NCI-H82 (cell line): ENCODE results near the gene TMPRSS6.

Experiments used
- DNase-seq: peaks from one replicate; lab custom pipeline; 2025; lab: John Stamatoyannopoulos, UW

Gene TMPRSS6

DNA sequence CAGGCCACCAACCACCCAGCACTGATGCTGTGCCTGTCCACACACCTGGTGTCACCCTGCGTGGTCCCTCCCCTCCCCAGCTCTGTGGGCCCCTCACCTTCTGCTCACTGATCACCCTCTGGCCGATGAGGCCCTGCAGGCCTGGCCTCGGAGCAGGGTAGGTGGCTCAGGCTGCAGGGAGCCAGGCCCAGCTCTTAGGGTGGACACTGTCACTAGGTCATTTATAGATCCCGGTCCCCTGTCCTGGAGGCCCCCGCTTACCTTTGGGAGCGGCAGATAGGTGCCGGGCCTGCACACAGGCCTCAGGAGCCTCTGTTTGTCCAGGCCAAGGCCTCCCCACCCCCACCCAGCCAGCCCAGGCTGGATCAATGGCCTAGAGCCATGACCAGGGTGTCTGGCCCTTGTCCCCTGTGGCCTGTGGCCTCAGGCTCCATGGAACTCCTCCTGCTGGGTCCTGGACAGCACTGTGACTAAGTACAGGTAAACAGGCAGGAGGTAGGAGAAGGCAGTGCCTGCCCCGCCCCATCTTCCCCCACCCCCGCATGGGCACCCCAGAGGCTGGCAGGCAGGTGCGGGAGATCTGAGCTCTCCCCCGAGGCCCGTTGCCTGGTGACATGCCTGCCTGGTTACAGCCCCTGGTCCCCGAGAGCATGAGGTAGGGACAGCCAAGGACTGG is at the start of gene TMPRSS6:
Gene TMPRSS6, minus strand, starts transcription at position 472 of the 676 bp plus-strand sequence. CDS start 6,296 bp downstream, outside the sequence.
- DNase-seq = no peak

DNA sequence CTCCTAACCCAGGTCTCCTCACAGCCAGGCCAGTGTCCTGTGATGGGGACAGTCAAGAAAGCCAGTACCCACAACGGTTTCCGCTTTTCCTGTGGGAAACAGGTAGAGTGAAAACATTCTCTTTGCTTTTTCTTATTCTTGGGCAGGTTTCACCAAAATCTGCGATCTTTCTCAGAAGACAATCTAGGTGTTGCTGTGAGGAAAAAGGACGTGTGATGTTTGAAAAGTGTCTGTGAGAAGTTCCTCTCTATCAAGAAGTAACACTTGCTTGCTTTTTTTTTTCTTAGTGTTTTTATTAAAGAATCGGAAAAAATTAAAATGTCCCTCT is 49.4 kb upstream of the TMPRSS6 start:
- no peak for DNase-seq

DNA sequence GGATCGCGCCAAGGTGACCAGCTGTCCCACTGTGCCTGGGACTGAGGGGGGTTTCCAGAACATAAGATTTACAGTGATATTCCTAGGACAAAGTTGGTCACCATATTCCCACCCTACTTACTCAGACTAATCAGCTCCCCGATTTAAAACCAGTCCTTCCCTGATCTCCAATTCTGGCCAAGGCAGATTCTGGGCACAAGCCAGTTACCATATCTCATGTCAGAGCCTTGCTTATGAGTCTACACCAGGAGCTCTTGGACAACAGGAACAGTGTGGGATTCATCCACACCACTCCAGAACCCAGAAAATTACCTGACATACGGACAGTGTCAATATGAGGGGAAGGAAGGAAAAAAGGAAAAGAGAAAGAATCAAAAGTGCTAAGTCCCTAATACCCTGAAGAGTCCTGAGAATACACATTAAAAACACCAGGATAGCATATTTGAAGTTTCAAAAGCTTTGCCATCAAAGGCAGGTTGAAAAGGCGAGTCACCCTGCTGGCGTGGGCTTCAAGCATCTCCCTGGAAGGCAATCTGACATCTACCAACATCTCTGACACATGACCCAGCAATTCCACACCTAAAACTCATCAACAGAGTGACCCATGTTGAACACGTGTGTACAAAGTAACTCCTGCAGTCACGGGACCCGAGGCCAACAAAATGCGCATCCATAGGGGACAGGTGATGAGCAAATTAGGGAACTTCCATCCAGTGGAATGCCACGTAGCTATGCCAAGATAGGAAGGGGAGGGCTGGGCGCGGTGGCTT is 48.2 kb upstream of the TMPRSS6 start:
- DNase-seq = no peak

DNA sequence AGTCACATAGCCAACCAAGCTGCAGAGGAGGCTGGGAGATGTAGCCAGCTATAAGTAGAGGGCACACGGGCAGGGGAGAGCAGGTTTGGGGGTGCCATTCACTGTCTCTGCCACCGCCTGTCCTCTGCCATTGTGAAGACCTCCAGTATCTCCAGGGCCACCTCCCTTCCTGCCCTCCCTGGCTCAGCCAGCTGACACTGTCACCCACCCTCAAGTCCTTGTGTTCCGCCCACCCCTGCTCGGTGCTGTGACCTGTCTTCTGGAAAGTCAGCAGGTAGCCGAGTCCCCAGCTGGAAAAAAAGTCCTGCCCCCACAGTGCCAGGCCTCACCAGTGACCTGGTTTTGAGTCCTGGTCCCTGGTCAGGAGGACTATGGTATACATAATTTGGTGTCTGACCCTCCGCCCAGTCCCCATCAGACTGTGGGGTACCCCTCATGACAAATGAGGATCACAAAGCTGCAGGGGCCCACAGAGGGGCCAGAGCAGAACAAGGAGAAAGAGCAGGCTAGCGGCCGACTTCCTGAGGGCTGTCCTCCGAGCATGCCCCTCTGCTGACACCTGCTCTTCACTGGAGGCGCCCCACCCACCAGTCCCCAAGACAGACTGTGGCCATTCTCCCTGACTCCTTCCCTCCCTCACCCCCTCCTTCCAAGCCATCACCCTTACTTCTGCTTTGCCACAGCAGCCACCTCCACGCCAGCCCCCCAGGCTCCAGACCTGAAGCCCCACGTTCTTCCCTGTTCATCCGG is 47.3 kb upstream of the TMPRSS6 start:
- DNase-seq = no peak

DNA sequence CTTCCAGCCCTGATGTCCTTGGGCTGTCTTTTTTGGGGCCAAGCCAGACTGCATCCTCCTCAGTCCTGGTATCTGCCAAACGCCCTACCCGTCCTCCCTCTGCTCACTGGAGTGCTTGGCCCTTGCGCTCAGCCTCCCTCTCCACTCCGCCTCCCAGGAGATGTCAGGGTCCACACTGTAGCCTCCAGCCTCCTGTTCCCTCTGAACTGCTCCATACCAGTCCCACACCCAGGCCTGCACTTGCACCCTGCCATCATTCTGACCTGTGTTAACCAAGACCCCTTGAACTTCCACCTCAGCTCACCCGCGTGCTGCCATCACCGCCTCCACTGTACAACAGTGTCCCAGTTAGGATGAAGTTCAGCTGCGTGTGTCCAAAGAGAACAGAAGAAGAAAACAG is 46.5 kb upstream of the TMPRSS6 start:
- DNase-seq = no peak

DNA sequence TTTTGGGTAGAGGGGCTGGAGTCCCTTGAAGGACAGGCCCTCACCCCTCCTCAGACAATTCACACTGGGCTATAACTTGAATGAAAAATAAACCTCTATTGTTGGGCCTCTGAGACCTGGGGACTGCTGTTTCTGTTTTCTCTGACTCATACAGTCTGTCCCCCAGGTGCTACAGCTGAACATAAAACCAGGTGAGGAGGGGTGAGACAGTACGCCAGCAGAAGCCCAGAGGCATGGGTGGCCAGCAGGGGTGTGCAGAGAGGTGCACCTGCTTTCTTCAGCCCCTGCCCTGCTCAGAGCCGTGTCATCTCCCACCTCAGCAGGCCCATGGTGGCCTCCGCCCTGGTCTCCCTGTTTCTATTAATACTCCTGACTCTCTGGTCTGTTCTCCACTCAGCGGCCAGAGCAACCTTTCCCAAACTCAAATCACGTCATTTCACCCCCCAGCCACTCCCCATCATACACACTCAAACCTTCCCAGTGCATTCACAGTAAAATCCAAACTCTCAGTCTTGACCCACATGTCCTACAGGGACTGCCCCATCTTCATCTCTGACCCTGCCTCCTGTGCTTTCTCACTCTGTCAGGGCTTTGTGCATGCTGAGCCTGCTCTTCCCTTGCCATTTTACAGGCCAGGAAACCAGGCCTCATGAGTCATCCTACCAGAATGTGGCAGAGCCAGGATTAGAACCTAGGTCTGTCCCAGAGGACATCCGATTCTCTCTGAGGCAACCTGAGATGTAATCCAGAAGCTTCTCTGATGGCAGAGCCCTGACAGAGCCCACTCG is 45.6 kb upstream of the TMPRSS6 start:
- DNase-seq = no peak

DNA sequence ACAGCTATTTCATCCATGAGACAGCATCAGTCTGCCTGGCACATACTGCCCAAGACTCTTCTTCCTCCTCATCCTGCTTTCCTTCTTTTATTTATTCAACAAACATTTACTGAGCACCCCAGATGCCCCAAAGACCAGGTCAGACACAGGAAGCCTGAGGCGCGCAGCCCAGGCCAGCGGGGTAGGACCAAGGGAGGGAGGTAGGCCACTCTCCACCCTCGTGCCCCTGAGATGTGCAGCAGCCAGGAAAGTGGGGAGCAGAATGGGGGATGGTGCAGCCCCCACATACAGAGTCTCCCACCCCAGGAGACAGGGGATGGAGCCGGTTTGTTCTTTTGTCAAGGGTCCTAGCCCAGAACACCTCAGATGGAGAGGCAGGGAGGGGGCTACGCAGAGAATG is 44.4 kb upstream of the TMPRSS6 start:
- no peak for DNase-seq

DNA sequence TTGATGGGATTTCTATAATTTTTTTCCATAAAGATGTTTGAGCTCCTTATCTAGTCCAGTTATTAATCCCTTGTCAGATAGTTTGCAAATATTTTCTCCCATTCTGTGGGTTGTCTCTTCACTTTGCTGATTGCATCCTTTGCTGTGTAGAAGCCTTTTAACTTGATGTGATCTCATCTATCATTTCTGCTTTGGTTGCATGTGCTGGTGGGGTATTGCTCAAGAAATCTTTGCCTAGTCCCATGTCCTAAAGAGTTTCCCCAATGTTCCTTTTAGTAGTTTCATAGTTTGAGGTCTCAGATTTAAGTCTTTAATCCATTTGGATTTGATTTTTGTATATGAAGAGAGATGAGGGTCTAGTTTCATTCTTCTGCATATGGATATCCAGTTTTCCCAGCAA is 41.9 kb upstream of the TMPRSS6 start:
- DNase-seq = no peak

DNA sequence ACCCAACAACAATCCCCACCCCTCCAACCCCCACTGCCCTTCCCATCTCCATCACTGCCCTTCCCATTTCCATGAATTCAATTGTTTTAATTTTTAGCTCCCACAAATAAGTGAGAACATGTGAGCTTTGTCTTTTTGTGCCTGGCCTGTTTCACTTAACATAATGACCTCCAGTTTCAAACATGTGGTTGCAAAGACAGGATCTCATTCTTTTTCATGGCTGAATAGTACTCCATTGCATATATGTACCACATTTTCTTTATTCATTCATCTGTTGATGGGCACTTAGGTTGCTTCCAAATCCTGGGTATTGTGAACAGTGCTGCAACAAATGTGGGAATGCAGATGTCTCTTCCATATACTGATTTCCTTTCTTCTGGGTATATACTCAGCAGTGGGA is 41.2 kb upstream of the TMPRSS6 start:
- no peak for DNase-seq

DNA sequence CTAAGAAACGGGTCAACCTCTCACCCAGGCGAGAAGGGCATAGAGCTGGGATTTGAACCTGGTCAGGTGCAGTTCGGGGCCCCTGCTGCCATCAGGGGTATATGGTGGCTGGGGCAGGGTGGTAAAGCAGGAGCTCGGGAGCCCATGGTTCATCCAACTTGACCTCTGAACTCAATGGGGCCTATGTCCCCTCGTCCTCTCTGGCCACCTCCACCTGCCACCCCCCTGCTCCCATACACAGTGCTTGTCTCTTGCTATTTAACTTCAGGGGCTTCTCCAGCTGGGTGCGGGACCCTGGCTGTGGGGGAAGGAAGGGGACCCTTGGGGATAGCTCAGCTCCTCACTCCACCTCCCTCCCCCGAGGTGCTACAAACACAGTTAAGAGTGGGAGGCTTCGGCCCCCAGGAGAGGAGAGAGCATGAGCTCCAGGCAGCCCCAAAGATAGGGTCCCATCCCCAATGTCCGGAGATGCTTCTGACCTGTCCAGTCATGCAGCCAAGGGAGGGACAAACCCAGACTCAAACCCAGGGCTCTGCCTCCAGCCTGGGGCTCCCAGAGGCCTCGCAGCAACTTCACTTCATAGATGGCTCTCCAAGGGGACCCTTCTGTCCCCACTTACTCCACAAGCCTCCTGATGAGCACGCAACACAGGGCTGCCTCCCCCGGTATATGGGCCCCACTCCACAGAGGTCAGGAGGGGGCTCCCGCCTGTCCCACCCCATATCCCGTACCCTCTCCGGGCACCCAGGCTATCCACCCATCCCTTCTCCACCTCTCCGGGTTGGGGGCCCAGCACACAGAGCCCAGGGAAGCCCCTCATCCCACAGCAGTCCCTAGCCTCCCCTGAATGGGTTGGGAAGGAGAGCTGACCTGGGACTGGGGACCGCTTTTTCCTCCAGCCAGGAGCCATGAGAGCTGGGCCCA is 39.5 kb upstream of the TMPRSS6 start:
- no peak for DNase-seq

DNA sequence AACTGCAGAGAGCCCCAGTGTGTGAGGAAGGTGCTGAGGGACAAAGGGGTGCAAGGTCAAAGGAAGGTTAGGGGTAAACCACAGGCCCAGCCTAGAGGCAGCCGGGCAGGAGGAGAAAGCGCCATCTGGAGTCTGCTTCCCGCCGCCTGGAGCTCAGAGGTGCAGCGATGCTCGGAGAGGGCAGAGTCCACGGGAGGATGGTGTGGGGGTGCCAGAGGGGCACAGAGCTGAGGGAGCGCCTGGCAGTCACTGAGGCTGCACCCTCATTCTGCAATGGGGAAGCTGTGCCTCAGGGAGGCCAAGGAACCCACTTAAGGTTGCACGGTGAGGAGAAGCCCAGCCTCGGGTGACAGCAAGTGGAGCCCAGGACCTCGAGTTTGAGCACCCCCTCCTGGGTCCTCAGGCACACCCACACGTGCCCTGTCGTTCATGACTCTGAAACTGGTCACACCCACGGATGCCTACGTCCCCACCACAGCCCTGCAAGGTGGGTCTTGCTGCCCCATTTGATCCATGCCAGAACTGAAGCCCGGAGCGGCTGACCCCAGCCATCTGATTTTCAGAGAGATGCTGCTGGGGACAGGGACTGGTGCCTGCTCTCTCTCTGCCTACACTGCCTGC is 38.6 kb upstream of the TMPRSS6 start:
- no peak for DNase-seq

DNA sequence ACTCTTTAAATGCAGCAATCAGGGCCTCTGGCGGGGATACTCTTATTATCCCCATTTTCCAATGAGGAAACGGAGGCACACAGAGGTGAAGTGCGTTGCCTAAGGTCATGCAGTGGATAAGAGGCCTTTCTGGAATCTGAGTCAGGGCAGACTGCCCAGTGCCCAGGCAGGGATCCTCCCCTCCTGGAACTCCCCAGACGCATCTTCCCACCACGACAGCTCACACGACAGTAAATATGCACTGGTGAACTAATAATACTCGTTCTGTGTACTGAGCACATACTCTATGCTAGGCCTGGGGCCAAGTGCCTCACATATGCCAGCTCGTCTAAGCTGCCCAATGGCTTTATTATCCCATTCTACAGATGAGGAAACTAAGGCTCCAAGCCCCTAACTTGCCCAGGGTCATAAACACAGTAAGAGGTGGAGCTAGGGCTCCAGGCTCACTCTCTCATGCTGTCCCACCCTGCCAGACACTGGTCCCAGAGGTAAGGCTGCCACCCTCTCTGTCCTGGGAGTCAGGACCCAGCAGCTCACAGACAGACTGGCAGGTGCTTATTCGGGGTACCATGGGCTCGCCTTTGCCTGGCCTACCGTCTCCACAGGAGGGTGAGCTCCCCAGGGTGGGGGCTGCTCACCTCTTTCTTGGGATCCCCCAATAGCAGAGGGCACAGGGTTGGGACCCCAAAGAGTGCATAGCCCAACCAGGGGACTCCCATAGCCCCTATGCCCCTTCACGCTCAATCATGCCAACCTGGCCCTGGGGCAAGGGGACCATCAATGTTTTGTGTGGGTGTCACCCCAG is 37.9 kb upstream of the TMPRSS6 start:
- DNase-seq = no peak

DNA sequence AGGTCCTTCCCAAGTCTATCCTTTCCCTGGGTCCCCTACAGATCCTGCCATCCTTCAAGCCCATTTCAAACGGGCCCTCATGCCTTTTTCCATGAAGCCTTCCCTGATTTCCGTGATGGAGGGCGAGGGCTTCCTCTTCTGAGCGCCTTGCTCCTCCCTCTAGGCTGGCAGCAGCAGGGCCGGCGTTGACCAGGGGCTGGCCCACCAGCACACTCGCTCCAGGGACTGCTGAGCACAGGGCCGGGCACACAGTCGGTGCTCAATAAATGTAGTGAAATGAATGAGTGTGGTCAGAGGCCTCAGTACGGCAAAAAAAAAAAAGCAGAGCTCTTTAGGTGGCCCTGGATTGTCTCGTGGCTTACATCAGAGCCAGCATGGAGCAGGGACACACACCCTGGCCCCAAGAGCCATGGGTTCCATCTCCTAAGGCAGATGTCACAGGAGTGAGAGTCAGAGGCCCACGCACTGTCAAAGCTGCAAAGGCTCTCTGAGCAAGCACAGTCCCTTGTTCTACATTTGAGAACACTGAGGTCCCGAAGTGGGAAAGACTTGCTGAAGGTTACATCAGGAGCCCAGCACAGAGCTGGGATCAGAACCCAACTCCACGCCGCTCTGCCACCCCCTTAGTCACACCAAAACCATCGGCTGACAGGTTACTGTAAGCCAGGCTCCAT is 37.1 kb upstream of the TMPRSS6 start:
- DNase-seq = no peak

DNA sequence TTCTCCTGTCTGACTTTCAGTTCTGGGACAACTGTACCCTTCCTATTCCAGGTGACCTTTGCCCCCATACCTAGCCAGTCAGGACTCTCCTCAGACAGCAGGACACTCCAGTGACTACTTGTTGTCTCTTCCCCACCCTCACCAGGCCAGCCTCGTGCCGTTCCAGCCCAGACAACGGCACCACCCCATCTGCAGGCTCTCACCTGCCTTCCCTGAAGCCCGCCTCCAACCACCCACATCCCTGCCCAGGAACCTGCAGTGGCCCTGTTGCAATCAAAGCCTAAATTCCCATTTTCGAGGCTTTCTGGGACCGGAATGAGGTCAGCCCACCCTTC is 36.5 kb upstream of the TMPRSS6 start:
- no peak for DNase-seq

DNA sequence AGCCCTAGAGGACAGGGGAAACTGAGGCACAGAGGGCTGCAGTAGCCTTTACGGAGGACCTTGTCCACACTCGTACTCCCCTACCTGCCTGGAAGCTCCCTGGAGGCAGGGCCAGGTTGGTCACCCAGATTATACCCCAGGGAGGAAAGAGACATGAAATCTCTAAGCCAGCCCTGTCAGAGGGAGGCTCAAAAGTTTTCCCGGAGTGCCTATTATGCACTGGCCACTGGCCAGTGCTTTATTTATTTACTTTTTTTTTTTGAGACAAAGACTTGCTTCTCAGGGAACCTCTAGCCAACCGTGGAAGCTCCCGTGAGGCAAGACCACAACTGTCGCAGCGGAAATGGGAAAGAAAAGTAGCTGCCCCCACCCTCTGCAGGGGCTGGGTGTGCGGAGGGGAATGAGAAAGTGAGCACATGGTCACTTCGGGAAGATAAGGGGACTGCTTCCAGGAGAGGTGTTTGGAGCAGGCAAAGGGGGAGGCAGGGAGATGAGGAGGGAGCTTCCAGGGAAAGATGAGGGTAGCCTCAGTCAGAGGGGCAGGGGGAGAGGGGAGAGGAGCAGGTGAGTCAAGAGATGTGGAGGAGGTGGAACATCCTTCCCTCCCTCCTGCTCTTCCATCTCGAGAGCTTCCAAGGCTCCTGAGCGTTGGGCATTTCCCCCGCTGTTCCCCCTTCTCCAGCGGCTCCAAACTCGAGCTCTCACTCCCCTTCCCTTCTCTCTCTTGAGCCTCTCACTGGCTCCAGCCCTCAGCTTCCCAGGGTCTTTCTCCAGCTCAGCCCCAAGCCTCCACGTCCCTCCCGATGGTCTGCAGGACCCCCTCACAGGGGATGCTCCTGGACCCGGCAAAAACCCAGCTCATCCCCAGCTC is 35.9 kb upstream of the TMPRSS6 start:
- no peak for DNase-seq

DNA sequence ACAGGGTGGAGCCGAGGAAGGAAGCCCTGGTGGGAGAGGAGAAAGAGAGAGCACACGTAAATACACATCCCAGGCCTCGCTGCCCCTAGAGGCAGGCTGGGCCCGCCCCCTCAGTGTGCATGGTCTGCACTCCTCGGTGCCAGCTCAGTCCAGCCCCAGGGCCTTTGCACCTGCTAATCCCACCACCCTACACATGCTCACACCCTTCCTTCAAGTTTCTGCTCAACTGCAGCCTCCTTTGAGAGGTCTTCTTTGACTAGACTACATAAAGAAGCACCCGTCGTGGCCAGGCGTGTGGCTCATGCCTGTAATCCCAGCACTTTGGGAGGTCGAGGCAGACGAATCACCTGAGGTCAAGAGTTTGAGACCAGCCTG is 34.7 kb upstream of the TMPRSS6 start:
- DNase-seq = no peak

DNA sequence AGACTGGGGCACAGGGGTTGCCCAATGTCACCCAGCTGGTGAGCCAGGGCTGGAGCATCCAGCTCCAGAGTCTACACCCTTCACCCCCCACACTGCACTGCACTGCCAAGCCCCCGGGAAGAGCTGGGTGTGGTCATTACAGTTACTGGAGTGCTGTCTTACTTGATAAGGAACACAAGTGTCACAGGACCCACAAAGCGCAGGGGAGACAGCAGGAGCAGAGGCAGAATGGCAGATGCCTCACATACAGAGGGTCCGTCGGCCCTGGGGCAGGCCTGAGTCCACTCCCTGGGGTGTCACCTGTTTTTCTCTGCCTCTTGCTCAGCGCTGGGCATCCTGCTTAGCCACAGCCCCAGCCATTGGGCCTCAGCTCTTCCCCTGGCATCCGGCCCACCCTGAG is 32.5 kb upstream of the TMPRSS6 start:
- DNase-seq = no peak

DNA sequence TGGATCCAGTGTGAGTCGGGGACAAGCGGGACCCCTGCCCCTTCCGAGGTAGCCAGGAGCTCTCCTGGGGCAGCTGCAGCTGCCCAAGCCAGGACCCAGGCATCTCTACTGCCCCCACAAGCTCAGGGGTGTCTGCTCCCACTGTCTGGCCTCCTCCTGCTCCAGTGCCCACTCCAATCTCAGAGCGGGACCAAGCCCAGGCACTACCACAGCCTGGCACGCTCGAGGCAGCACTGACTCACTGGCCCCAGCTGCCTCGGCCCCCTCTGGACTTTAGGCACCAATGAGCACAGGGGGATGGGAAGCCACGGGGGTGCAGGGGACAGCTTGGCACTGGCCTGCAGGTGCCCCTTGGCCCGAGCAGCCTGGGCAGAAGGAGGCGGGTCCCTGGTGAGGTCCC is 32.0 kb upstream of the TMPRSS6 start:
- DNase-seq = no peak
